ENCODE results near the gene C1orf167.

DNA sequence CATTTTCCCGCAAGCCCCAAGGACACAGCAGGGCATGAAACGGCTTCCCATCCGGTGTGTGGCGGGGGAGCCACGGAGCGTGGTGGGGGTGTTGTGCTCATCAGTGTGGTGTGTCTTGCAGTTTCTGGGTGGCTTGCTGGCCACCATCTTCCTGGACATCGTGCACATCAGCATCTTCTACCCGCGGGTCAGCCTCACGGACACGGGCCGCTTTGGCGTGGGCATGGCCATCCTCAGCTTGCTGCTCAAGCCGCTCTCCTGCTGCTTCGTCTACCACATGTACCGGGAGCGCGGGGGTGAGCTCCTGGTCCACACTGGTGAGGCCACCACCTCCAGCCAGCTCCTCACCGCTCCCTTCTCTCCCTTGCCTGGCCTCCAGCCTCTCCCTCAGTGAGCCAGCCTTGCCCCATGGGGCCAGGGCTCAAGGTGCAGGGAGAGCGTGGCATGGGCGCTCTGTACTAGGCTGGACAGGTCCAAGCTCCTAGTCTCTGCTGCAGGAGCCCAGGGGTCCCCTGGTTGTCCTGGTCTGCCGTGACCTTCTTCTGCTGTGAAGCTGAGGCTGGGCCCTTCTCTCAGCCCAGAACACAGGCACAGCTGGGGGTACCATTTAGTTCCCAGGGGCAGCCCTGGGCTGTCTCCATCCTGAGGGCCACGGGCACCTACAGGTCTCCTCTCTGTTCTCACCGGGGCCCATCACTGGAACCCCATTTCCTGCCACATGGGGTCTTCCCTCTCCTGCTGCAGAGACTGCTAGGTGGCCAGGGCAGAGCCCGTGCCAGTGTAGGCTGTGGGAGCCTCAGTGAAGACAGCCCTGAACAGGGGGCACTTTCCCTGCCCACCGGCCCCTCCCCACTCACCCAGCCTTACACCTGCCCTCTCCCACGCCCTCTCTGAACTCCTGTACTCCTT, 13.4 kb upstream of the C1orf167 start:
- TF ChIP-seq, protein P1, sequence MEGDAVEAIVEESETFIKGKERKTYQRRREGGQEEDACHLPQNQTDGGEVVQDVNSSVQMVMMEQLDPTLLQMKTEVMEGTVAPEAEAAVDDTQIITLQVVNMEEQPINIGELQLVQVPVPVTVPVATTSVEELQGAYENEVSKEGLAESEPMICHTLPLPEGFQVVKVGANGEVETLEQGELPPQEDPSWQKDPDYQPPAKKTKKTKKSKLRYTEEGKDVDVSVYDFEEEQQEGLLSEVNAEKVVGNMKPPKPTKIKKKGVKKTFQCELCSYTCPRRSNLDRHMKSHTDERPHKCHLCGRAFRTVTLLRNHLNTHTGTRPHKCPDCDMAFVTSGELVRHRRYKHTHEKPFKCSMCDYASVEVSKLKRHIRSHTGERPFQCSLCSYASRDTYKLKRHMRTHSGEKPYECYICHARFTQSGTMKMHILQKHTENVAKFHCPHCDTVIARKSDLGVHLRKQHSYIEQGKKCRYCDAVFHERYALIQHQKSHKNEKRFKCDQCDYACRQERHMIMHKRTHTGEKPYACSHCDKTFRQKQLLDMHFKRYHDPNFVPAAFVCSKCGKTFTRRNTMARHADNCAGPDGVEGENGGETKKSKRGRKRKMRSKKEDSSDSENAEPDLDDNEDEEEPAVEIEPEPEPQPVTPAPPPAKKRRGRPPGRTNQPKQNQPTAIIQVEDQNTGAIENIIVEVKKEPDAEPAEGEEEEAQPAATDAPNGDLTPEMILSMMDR (IDR thresholded peaks at IDR 0.05; ENCODE audit: insufficient read depth, low read length, poor library complexity, severe bottlenecking): no peak
- TF ChIP-seq EZH2phosphoT487 (conservative IDR thresholded peaks at IDR 0.05; ENCODE audit: low read length): no peak
